ENCODE measurements around the gene FHDC1. TPM values are rescaled to one million over a fixed set of nuclear protein-coding genes. Genes with fewer than 3 reads are reported as not detected.

Gene FHDC1
- total RNA-seq, 1 donor from 2014 or later = 0.75 TPM

DNA sequence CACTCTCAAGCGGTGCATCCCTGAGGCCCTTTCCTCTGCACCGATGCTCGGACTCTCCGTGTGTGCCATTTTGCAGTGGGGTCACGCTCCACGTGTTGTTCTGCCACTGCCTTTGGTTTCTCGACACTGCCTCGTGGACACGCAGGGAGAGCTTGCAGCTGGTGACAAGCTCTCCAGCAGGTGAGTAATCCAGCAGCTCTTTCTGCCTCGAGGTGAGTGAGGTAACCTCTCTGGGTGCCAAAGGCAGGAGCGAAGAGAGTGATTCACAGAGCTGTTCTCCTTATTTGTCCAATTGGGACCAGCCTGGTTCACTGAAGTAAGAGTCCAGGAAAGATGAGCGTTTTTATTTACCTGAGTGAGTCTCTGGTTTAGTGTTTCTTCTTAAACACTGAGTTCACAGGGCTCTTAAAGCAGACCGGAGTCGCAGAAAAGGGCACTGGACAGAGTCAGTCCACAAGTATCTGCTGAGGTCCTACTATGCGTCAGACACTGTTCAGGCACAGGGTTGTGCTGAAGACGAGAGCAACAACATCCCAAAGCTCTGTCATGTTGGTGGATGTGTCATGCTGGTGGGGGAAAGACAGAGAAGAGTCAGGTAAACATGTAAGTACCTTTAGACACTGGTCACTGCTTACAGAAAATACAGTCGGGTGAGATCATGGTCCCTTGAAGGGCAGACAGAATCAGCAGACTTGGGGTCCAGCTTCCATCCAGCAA lies 61.8 kb downstream of the FHDC1 start:
- Histone ChIP-seq H3K4me3 (no peak overlapping the region), H3K36me3 (no peaks in the 10 kb centered on the region), H3K27me3 (no peaks in the 10 kb centered on the region), H3K9me3 (no peaks in the 10 kb centered on the region), H3K4me1 (no peaks in the 10 kb centered on the region), H3K27ac (no peak overlapping the region)
- TF ChIP-seq, protein P1, sequence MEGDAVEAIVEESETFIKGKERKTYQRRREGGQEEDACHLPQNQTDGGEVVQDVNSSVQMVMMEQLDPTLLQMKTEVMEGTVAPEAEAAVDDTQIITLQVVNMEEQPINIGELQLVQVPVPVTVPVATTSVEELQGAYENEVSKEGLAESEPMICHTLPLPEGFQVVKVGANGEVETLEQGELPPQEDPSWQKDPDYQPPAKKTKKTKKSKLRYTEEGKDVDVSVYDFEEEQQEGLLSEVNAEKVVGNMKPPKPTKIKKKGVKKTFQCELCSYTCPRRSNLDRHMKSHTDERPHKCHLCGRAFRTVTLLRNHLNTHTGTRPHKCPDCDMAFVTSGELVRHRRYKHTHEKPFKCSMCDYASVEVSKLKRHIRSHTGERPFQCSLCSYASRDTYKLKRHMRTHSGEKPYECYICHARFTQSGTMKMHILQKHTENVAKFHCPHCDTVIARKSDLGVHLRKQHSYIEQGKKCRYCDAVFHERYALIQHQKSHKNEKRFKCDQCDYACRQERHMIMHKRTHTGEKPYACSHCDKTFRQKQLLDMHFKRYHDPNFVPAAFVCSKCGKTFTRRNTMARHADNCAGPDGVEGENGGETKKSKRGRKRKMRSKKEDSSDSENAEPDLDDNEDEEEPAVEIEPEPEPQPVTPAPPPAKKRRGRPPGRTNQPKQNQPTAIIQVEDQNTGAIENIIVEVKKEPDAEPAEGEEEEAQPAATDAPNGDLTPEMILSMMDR (IDR thresholded peaks at IDR 0.05) = no peak
- DNase-seq (ENCODE audit: low spot score in 2 of 2) = no peak
- intact Hi-C loops (cut with DNase I) = no loop called here

DNA sequence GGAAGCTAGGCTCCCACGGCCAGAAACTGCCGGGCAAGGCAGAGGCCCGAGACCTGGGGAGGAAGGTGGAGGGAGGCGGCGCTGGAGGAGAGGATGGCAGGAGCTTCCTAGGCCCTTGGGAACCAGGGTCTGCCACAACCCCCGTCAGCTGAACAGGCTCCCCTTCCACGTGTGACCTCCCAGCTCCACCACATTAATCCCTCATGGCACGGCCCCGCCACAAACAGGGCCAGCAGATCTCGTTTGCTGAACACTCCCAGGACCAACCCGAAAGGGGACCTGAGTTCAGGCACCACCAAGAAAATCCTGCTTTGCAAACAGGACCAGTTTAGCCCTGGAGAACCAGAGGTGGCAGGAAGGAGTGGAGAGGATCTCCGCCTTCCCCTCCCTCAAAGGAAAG lies 62.7 kb downstream of the FHDC1 start:
- no peak overlapping the region for H3K4me3 ChIP-seq
- TF ChIP-seq, protein P1 (IDR thresholded peaks at IDR 0.05) = no peak
- no peak for DNase-seq (ENCODE audit: low spot score in 2 of 2)
- H3K27me3 ChIP-seq = no peaks in the 10 kb centered on the region
- H3K4me1 ChIP-seq = no peaks in the 10 kb centered on the region
- H3K9me3 ChIP-seq = no peaks in the 10 kb centered on the region
- intact Hi-C loops (cut with DNase I) = no loop called here
- no peaks in the 10 kb centered on the region for H3K36me3 ChIP-seq
- H3K27ac ChIP-seq = no peak overlapping the region

DNA sequence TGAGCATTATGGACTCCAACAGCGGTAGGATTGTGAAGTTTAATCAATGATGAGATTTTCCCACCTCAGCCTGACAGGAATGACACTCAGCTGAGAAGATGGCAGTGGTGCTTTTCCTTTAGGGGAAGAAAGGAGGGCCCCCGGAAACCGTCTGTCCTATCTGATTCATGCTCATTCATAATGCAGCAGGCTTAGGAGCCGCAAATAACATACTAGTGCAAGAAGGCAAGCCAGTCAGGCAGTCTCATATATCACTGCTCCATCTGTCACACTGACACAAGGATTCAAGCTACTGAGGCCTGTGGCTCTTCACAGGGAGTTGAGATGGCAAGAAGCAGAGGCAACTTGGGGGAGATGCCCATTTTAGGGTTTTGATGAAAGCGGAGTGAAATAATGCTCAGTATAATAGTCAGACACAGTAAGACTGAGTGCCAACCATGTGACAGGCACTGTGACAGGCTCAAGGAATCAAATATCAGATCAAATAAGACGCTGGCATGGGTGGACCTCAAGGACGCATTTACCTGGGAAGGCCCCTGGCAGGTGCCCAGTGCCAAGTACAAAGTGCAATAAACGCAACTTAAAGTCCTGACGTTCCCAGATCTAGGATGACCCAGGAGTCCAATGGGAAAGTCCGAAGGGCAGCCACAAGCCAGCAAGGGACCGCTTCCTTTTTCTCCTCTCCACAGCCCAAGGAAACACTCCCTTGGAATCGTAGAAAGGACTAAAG lies 63.4 kb downstream of the FHDC1 start:
- no peak overlapping the region for H3K4me3 ChIP-seq
- no peaks in the 10 kb centered on the region for H3K9me3 ChIP-seq
- no peak overlapping the region for H3K27ac ChIP-seq
- H3K36me3 ChIP-seq = no peaks in the 10 kb centered on the region
- no peaks in the 10 kb centered on the region for H3K4me1 ChIP-seq
- TF ChIP-seq, protein P1 (IDR thresholded peaks at IDR 0.05) = no peak
- no peaks in the 10 kb centered on the region for H3K27me3 ChIP-seq
- no peak for DNase-seq (ENCODE audit: low spot score in 2 of 2)
- intact Hi-C loops (cut with DNase I) = no loop called here

DNA sequence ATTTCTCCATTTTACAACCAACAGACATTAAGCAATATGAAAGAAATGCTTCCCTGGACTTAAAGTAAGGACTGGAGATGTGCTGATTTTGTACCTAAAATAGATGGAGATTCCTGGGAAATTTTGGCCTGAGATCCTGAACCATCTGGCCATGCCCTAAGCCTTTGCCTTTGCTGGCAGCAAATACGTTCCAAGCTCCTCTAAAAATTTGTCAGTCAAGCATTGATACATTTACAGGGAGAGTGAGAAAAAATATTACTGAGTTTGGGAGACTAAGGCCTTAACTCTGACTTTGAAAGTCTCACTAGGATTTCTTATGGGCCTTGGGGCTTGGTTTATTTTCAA lies 63.9 kb downstream of the FHDC1 start:
- Histone ChIP-seq H3K27me3 (no peaks in the 10 kb centered on the region), H3K4me3 (no peak overlapping the region), H3K9me3 (no peaks in the 10 kb centered on the region), H3K36me3 (no peaks in the 10 kb centered on the region), H3K27ac (no peak overlapping the region), H3K4me1 (no peaks in the 10 kb centered on the region)
- DNase-seq (ENCODE audit: low spot score in 2 of 2) = no peak
- TF ChIP-seq, protein P1 (IDR thresholded peaks at IDR 0.05) = no peak
- intact Hi-C loops (cut with DNase I) = no loop called here

DNA sequence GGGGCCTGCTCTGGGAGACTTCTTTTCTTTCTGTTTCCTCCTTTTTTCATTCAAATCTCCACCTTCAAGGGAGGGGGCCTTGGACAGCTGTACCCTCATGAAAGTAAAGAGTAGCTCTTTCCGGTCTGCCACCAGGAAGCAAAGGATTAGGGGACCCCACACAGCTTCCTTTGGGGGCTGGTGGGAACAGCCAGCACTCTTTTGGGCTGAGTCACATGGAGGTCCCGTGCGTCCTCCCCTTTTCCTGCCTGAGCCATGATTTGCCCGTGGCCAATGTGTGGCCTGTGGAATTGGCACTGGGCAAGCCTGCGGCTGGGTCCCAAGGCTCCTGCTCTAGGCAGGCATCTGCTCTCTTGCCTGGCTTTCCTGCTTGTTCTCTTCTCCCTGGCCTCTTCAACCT lies 65.5 kb downstream of the FHDC1 start:
- Histone ChIP-seq H3K36me3 (no peaks in the 10 kb centered on the region), H3K27ac (no peak overlapping the region), H3K4me3 (no peak overlapping the region), H3K27me3 (no peaks in the 10 kb centered on the region), H3K9me3 (no peaks in the 10 kb centered on the region), H3K4me1 (no peaks in the 10 kb centered on the region)
- TF ChIP-seq, protein P1 (IDR thresholded peaks at IDR 0.05) = no peak
- no peak for DNase-seq (ENCODE audit: low spot score in 2 of 2)
- intact Hi-C loops (cut with DNase I) = no loop called here

Data from ascending aorta (tissue), 2 donors.